ENCODE data around the gene WRAP73.

The WRAP73 gene

DNA sequence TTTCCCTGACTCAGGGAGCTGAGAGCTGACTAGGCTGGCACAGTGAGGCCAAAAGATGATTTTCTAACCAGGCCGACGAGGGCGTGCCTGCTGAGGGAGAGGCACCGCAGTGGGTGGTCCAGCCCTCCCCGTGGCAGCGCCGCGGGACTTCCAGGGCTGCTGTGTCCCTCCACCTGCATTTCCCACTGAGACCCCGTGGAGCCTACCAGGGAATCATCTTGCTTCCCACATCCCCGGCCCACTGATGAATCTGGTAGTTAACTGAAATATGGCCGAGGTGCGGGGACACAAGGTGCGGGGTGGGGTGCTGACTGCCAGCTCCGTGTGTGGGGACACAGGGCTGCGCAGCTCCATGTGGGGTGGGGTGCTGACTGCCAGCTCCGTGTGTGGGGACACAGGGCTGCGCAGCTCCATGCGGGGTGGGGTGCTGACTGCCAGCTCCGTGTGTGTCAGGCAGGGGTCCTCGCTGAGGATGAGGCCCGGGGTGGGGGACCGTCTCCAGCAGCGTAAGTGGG is 10.4 kb downstream of the WRAP73 start:
- TF ChIP-seq, protein P1, sequence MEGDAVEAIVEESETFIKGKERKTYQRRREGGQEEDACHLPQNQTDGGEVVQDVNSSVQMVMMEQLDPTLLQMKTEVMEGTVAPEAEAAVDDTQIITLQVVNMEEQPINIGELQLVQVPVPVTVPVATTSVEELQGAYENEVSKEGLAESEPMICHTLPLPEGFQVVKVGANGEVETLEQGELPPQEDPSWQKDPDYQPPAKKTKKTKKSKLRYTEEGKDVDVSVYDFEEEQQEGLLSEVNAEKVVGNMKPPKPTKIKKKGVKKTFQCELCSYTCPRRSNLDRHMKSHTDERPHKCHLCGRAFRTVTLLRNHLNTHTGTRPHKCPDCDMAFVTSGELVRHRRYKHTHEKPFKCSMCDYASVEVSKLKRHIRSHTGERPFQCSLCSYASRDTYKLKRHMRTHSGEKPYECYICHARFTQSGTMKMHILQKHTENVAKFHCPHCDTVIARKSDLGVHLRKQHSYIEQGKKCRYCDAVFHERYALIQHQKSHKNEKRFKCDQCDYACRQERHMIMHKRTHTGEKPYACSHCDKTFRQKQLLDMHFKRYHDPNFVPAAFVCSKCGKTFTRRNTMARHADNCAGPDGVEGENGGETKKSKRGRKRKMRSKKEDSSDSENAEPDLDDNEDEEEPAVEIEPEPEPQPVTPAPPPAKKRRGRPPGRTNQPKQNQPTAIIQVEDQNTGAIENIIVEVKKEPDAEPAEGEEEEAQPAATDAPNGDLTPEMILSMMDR (IDR thresholded peaks at IDR 0.05): no peak
- Histone ChIP-seq H3K27ac (no peak overlapping the region), H3K4me3 (no peak overlapping the region)
- no peak for DNase-seq (ENCODE audit: low spot score)

DNA sequence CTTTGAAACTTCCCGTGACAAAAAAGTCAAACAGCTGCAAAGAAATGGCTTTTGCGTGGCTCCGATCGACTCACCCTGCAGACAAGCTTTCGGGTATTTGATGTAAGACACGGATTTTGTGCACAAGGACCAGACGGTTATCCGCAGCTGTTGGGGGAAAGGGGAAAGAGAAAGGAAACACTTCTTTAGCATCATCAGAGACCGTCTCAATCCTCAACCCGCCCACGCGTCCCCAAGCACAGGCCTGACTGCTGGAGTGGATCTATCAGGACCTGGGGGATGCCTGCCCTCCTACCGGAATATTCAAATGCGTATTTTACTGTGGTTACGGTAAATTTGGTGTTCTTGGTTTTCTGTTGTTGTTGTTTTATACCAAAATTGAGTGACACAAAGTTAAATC is 11.2 kb downstream of the WRAP73 start:
- TF ChIP-seq, protein P1 (IDR thresholded peaks at IDR 0.05): no peak
- DNase-seq (ENCODE audit: low spot score): no peak
- Histone ChIP-seq H3K4me3 (no peak overlapping the region), H3K27ac (no peak overlapping the region)

DNA sequence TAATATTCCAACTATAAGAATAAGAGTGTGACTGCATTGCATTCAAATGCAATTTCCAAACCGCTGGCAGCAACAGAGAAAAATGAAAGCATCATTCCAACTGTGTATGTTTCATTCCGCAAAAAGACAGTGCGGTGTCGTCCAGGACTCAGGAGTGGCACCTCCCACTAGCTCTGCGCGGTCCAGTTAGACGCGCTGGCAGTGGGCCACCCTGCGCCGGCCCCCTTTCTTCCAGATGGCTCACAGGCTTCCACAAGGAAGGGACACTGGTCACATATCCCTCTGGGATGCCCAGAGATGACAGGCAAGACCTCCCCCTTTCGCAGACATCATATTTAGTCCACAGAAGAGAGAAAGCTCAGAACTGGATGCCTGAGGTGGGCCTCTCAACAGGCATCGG is 11.9 kb downstream of the WRAP73 start:
- TF ChIP-seq, protein P1 (IDR thresholded peaks at IDR 0.05): no peak
- no peak for DNase-seq (ENCODE audit: low spot score)
- H3K4me3 ChIP-seq: no peak overlapping the region
- no peak overlapping the region for H3K27ac ChIP-seq

DNA sequence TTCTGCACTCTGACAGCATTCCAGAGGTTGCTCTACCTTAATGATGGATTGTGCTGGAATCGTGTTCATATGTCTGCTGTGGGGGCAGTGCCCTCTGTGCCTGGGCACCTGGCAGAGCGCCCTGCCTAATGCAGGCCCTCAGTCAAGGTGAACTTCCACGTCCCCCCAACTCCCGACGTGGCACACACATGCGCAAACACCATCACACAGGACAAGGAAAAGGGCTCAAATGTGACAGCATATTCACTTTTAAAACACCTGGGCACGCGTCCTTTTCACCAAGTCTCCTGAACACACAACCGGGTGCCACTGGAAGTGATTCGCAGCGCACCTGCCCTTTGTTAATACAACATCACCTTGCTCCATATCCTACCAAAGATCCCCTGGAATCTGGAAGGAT is 13.4 kb downstream of the WRAP73 start:
- DNase-seq (ENCODE audit: low spot score): no peak
- Histone ChIP-seq H3K4me3 (no peak overlapping the region), H3K27ac (no peak overlapping the region)
- TF ChIP-seq, protein P1 (IDR thresholded peaks at IDR 0.05): no peak

DNA sequence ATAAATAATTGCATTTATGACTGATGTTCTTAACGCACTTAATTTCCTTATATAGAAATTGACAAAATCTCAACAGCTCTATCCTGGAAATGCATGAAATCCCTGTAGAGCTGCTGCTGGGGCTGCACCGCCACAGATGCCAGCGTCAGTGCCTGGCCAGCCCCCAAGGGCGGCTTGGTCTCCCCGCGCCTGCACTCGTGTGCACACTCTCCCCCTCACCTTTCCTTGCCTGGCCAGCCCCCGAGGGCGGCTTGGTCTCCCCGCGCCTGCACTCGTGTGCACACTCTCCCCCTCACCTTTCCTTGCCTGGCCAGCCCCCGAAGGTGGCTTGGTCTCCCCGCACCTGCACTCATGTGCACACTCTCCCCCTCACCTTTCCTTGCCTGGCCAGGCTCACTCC is 13.8 kb downstream of the WRAP73 start:
- no peak for DNase-seq (ENCODE audit: low spot score)
- Histone ChIP-seq H3K4me3 (no peak overlapping the region), H3K27ac (no peak overlapping the region)
- TF ChIP-seq, protein P1 (IDR thresholded peaks at IDR 0.05): no peak

DNA sequence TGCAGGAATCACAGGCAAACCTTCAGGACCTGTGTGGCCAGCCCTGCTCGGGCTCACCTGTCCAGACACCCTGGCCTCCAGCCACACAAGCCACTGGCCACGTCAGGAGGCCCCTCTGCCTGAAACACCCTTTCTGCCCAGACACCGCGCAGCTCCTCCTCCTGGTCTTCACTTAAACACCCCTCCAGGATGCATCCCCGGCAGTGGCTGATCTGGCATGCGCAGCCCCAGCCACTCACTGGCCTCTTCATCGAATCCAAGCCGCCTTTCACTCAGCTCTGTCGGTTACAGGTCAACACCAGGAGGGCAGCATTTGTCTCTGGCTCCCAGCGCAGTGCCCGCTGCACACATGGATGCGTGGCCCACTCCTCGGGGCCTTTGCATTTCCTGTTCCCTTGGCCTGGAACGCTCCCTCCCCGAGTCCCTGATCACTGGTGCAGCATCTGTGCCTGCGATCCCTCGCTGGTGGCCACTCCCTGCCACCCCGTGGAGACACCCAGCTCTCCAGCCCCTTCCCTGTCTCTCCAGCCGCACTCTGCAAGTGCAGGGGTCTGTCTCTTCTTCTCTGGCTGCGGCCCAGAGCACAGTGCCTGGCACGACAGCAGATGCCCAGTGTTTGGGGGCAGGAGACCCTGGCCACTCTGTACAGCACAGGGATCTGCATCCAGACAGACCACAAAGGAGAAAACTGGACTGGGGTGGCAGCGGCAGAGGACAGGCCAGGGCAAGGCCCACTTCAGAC is 15.7 kb downstream of the WRAP73 start:
- Histone ChIP-seq H3K4me3 (no peak overlapping the region), H3K27ac (no peak overlapping the region)
- DNase-seq (ENCODE audit: low spot score): peak; percentile 56
- TF ChIP-seq, protein P1 (IDR thresholded peaks at IDR 0.05): no peak
